HepG2 (cell line): ENCODE data around the gene TFPI. TPM values are rescaled to one million over a fixed set of nuclear protein-coding genes. Genes with fewer than 3 reads are reported as not detected.

Source experiments
- FOXC1 ChIP-seq: sonication (generic); formaldehyde crosslinking; IDR thresholded peaks from 2 replicates; pipeline ENCODE4 v1.8.0; 2022; ENCODE audit warnings: mild to moderate bottlenecking, missing genetic modification reagents, borderline replicate concordance
- GMEB1 ChIP-seq: sonication (generic); formaldehyde crosslinking; IDR thresholded peaks from 2 replicates; pipeline ENCODE4 v1.5.1; 2020; ENCODE audit warnings: missing genetic modification reagents, mild to moderate bottlenecking, borderline replicate concordance
- KMT2A ChIP-seq: sonication (generic); formaldehyde crosslinking; IDR thresholded peaks from 2 replicates; pipeline ENCODE4 v1.4.0; 2020; ENCODE audit warnings: missing genetic modification reagents
- NFKB2 ChIP-seq: sonication (generic); formaldehyde crosslinking; IDR thresholded peaks from 2 replicates; pipeline ENCODE4 v1.4.0; 2020; ENCODE audit warnings: missing genetic modification reagents, borderline replicate concordance
- SRSF1 ChIP-seq: fragments of 200-400 bp; formaldehyde crosslinking; optimal IDR thresholded peaks from 2 replicates; pipeline ENCODE3; 2017; ENCODE audit warnings: mild to moderate bottlenecking, low read depth, low read length, moderate library complexity
- TAF15 ChIP-seq: fragments of 200-400 bp; formaldehyde crosslinking; IDR thresholded peaks from one replicate; pipeline ENCODE4 v1.6.1; 2018; ENCODE audit warnings: mild to moderate bottlenecking, low read depth, low read length; ENCODE audit not compliant: poor library complexity, severe bottlenecking
- YY1 ChIP-seq: IDR thresholded peaks from 2 replicates; pipeline ENCODE4 v1.6.1; 2011; ENCODE audit warnings: low read length, low read depth, moderate library complexity, mild to moderate bottlenecking; ENCODE audit not compliant: insufficient read depth, insufficient replicate concordance
- ZBTB40 ChIP-seq, 2 experiments: fragments of 450-650 bp in 1 of 2; sonication (generic) in 1 of 2; formaldehyde crosslinking in 1 of 2; IDR thresholded peaks; 2 replicates each; pipeline versions ENCODE4 v1.6.1 to v1.8.0; 2016 to 2022; ENCODE audit warnings: antibody characterized with exemption in 1 of 2, mild to moderate bottlenecking in 1 of 2, missing genetic modification reagents in 1 of 2
- ZNF205 ChIP-seq: IDR thresholded peaks from 2 replicates; pipeline ENCODE4 v1.6.1; 2018; ENCODE audit warnings: missing biosample characterization, missing genetic modification reagents
- ZNF276 ChIP-seq: sonication (generic); formaldehyde crosslinking; IDR thresholded peaks from 2 replicates; pipeline ENCODE4 v1.4.0; 2020; ENCODE audit warnings: mild to moderate bottlenecking, low read depth, missing genetic modification reagents
- ZNF589 ChIP-seq: sonication (generic); formaldehyde crosslinking; conservative IDR thresholded peaks from 2 replicates; pipeline ENCODE4 v1.8.0; 2022; ENCODE audit warnings: mild to moderate bottlenecking, moderate library complexity, missing genetic modification reagents
- ZNF775 ChIP-seq: sonication (generic); formaldehyde crosslinking; IDR thresholded peaks from 2 replicates; pipeline ENCODE4 v1.4.0; 2020; ENCODE audit warnings: missing genetic modification reagents, mild to moderate bottlenecking, moderate library complexity, borderline replicate concordance
- ZSCAN21 ChIP-seq: sonication (generic); formaldehyde crosslinking; IDR thresholded peaks from 2 replicates; pipeline ENCODE4 v1.8.0; 2022; ENCODE audit warnings: mild to moderate bottlenecking, missing genetic modification reagents, moderate library complexity, borderline replicate concordance
- polyA plus RNA-seq, 8 experiments: library from polyadenylated mRNA; depleted of rRNA in 3 of 8; stranded (reverse) in 7 of 8; unstranded in 1 of 8; fragments of >200 nt; fragmentation: Illumina TruSeq in 4 of 8; extraction: Trizol in 4 of 8; gene quantifications; 2 replicates each; pipeline versions ENCODE4 v1.2.1 to v1.2.3, GENCODE V29; 2011 to 2016; ENCODE audit warnings: low read depth in 4 of 8, missing spikeins in 1 of 8, mixed read lengths in 1 of 8; ENCODE audit not compliant: insufficient read depth in 1 of 8
- total RNA-seq, 5 experiments: library from RNA; depleted of rRNA; stranded (reverse); fragments of >200 nt; fragmentation: Illumina TruSeq; extraction: Trizol; gene quantifications; 2 replicates each; pipeline ENCODE4 v1.2.3, GENCODE V29; 2016; ENCODE audit warnings: low read depth in 1 of 5

Gene TFPI
- total and polyA plus RNA-seq, 2 of the 13 experiments (the other 11 are each of a cell fraction or from before 2014, with no cell fraction given) = 301 to 436 TPM

GRCh38 chr2:187461294-187462261, 92.7 kb downstream of the TFPI start (continued):
- 0 out of 2 replicates have a peak, but pooled peaks have one; percentile 22 for TF ChIP-seq ZBTB40 (IDR thresholded peaks at IDR 0.05)
- 0 out of 2 replicates have a peak, but pooled peaks have one; percentile 74 for TF ChIP-seq ZBTB40 (CRISPR knock-in tag; IDR thresholded peaks at IDR 0.05)
- peak; percentile 93; the same call in 1 of the 2 replicates for TF ChIP-seq NFKB2
- peak; percentile 70; the same call in 1 of the 2 replicates for TF ChIP-seq KMT2A (CRISPR knock-in tag)
- TF ChIP-seq YY1 = peak; percentile 73
- 0 out of 2 replicates have a peak, but pooled peaks have one; percentile 38 for TF ChIP-seq ZSCAN21 (CRISPR knock-in tag)
- TF ChIP-seq ZNF589 (CRISPR knock-in tag) = no peak
- TF ChIP-seq ZNF205 (CRISPR knock-in tag) = peak; percentile 87
- peak; percentile 36 for TF ChIP-seq GMEB1
- TF ChIP-seq TAF15 = no peak
- 0 out of 2 replicates have a peak, but pooled peaks have one; percentile 35 for TF ChIP-seq ZNF276
- no peak for TF ChIP-seq ZNF775
- TF ChIP-seq SRSF1 = peak; percentile 58
- TF ChIP-seq FOXC1 (CRISPR knock-in tag) = peak; percentile 45; the same call in 1 of the 2 replicates
